T follicular helper cell (primary cell): Measurements from ENCODE around the gene IGDCC3.

ENCODE experiments used
- DNase-seq: peaks from one replicate; pipeline ENCODE4 v3.0.0-alpha.2; 2020; ENCODE audit warnings: low read depth
- total RNA-seq, 2 experiments: gene quantifications; one replicate each; lab custom pipeline; 2026; lab: John Stamatoyannopoulos, UW

The IGDCC3 gene
- total RNA-seq: 0 reads per million in 2 experiments

DNA sequence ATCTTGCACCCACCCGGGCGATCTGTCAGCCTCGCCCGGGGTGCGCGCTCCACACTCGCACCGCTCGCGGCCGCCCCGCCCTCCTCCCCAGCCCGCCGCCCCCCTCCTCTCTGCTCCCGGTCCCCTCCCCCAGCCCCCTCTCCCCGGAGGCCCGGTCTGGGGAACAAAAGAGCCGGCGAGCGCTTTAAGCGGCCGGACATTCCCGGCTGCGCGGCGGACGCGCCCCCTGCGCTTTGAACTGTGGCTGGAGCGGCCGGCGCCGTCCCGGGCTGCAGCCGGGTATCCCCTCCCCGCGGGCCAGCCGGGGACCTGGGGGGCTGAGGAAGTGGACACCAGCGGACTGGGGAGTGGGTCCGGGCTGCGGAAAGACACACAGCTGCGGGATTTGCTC, at the start of gene IGDCC3:
Gene IGDCC3, minus strand, starts transcription at position 27 of the 391 bp plus-strand sequence. CDS start 214 bp downstream, outside the sequence.
- no peak for DNase-seq

DNA sequence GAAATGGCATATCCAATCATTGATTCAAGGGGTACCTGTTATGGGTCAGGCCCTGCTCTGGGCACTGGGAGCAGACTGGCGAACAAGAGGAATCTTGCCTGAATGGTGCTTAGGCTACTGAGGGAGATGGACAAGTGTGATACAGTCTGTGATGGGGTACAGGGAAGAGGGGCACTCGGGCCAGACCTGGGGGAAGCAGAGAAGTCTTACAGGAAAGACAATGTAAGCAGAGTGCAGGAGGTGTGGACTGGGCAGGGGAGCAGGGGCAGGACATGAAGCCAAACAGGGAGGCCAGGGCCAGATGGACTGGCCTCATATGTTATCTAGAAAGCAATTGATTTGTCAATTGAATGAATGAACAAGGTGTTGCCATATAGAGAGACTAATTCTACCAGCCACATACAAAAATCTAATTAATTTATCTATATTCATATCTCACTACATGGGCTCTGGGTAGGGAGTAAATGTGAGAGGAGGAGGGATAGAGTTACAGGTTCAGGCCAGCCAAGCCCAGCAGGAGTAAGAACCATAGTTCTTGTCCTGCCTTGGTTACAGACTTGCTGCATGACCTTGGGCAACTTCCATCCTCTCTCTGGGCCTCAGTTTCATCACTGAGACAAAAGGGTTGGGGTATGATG, 48.5 kb upstream of the IGDCC3 start:
- no peak for DNase-seq

DNA sequence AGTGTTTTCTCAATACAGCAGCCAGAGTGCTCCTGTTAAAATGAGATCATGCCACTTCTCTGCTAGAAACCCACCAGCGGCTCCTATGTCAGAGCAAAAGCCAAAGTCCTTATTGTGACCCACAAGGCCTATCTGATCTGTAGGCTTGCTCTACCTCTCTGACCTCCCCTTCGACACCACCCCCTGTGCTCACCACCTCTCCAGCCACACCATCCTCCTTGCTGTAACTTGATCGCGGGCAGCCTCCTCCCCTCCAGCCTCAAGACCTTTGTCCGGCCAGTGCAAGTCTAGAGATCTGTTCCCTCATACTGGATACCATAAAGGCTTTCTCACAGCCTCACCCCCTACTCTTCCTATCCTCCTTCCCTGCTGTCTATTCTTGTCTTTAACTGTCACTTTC, 46.9 kb upstream of the IGDCC3 start:
- DNase-seq: no peak

DNA sequence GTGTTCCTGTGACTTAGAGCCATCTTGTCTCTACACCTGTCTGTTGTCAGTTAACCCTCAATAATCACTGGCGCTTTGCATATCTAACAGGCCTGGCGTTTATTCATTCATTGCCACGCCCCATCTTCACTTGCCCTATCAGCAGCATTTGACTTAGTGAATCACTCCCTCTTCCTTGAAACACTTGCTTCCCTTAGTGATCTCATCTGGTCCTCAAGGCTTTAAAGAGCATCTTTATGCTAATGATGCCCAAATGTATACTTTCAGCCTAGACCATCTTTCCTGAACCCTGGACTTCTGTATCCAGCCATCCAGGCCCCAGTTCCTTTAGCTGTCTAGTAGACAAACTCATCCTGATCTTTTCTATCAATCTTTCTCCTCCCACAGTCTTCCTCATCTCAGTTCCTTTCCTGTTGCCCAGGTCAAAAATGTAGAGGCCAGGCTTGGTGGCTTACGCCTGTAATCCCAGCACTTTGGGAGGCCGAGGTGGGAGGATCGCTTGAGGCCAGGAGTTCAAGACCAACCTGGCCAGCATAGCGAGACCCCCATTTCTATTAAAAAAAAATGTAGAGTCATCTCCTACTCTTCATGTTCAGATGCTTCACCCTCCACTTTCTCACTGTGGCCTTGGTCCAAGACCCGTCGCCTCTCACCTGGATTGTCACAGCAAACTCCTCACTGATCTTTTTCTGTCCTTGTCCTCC, 46.3 kb upstream of the IGDCC3 start:
- no peak for DNase-seq

DNA sequence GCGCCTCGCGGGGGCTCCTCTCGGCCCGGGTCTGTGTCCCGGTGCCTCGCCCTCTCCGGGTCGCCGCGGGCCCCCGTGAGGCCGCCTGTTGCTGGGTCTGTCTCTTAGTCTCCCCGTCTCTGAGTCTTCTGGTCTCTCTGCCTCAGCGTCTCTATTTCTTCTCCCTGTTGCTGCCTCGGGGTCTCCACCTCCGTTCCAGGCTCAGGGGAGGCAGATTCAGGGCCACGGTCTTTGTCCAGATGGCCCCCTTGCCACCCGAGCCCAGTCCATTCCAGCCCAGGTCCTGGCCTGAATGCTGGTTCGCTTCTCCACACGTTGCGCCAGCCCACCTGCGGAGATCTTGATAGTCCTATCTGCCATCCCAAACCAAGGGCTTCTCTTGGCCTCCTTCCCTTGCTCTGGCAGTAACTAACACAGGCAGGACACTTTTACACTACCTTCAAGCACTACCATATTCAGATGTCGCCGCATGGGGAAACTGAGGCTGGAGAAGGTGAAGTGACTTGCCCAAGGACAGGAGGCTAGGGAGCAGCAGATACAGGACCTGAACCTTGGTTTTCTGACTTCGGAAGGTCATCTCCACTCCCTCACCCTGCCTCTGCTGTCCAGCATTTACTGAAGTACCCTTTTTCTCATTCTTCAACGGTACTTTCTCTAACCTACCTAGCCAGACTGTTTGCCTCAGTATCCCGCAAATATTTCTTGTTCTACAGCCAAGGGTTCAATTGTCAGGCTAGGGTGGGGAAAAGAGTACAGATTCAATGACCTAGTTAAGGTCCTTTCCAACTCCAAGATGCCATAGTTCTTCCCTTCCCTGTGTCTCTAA, 45.6 kb upstream of the IGDCC3 start:
- DNase-seq: no peak

DNA sequence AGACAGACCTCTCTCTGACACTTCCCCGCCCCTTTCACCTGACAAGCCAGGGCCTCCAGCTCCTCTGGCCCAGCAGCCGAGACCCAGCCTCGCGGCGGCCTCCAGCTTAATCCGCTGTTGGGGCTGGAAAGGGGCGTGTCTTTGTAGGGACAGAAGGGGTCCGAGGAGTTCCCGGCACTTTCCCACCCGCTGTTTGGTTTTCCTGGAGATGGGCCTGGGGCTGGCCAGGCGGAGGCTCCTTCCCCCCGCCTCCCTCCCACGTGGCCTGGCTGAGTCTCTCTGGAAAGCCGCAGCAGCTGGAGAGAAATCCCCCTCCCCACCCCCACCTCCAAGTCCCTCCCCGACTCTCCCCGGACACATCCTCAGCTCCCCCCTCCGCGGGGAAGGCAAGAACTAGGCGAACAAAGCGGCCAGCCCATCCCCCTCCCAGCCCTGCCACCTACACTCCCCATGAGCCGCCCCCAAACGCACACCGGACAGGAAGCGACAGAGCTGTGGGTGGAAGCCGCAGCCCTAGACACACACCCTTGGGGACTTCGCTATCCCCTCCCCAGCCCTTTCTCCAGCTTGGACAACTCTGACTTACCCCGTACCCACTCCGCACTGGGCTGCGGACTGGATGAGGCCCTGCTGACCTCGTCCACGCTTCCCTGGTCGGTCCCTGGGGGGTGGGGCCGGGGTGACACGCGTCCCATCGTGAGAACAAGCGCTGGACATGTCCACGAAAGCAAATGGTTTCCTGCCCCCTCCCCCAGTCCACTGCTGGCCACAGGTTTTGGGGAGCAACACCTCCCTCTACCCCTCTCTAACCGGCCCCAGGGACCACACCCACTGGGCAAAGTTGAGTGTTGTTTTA, 43.8 kb upstream of the IGDCC3 start:
- DNase-seq: no peak

DNA sequence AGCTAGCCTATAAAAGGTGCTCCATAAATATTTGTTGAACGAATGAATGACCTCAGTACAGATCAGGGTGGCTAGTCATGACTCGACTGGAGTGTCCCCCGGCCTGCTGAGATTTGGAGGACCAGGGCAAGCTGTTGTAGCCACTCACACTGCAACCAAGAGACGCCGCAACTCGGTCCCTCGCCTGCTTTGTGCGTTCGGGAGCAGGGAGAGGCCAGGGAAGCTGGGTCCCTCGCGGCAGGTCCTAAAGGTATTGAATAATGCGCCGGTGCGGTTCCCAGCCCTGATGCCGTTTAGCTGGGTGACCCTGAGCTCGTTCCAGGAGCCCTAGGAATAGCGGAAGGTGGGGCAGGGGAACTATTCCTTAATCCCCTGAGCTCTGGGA, 43.2 kb upstream of the IGDCC3 start:
- DNase-seq: no peak

DNA sequence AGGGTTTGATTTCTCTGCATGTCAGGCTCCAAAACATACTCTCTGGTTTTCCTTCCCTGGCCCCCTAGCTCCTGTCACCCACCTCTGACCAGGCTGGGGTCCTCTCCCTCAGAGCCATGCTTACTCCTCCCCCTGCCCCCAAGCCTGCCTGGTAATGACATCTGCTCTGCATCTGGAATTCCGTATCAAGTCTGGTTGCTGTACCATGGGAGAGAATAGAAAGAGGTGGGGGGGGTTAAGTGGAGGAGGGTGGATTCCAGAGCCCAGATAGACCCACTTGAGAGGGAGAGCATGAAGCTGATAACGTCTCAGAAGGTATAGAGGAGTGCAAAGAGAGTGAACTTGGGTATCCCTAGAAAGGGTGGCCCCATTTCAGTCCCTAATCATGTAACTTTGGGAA, 40.8 kb upstream of the IGDCC3 start:
- DNase-seq: no peak

DNA sequence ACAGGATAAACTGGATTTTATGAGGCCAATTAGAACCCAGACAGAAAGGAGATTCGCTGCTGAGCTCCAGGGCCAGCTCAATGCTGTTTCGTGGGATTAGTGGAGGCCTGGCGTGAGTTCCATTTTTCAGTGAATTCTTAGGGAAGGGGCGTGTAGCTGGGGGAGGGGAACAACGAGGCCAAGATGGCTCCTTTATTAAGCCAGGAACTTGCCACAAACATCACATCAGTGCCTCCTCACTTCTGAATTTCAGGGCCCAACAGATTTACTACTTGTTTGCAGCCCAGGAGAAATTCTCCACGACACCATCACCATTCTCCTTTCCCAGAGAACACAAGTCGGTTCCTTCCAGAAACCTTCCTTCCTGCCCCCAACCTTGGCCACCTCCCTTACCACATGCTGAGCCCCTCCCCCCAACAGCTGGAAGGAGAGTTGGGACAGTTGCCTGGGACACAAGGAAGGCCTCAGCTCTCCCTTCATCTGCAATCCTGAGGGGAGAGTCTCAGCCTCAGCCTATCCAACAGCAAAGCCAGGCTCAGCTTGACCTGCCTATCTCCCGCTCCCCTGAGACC, 39.1 kb upstream of the IGDCC3 start:
- no peak for DNase-seq

DNA sequence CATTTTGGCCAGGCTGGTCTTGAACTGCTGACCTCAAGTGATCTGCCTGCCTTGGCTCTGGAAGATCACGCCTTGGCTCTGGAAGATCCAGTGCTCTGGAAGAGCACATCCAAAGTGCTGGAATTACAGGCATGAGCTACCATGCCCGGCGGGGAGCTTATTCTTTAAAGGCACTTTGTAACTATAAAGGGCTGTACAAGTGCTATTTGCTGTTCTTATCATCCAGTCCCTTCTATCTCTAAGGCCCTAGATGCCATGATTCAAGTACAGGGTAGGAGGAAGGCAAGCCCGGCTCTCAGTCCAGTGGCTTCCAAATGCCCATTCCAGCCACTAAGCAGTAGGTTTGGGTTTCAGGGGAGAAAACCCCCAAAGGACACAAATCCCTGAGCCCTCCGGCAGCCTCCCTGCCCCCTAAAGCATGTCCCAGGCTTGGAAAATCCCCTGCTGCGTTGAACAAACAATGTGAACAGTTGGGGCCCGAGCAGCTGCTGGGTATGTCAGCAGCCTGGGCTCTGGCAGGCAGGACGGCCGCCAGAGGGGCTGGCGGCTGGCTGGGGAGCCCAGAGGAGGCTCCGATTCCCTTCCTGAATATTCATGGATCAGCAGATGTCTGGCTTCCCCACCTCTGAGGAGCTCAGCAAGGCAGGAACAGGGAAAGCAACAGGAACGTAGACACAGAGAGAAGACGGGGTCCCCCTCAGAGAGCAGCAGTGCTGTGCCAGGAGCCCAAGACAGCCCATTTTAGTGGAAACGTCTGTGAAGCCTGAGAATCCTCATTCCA, 37.2 kb upstream of the IGDCC3 start:
- DNase-seq: no peak

DNA sequence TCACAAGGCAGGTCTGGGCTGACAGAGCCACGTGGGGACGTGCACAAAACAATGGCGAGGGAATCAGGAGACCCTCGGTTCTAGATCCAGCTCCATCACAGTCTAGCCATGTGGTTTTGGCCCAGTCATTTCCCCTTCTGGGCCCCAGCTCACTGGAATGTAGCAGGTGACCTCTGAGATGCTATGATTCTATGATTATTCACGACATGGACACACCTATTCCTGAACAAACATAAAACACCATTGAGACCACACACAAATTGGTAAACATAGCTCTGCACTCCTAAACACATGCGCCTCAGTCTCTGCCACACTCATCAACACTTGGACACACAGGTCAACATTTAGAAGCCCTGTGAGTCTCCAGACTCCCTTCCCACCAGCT, 36.0 kb upstream of the IGDCC3 start:
- DNase-seq: no peak

DNA sequence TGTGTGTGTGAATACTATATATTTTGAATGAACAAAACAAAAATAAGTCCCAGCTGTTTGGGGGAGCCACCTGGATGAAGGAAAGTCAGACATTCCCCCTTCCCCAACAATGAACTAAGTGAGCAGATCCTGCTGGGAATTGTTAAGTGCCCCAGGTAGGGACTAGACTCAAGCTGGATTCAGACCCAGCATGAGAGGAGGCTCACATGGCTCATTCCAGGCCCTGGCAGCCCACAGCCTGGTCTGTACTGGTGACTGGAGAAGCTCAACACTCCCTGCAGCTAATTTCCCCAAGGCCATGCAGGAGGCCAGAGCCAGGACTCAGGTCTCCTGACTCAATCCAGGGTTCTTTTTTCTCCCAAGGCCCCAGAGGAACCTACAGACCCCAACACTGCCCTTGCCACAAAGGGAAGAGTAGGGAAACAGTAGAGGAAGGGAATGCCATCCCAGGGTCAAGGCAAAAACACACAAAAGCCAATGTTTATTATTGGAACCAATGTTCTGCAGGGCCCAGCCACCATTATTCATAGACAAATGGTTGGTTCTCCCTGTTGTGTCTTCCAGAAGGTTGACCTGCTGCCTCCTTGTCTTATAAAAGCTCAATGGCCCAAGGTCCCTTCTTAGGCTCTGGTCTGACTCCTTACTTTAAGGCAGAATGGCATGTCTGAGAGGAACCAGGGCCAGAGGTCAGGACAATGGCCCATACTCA, 35.4 kb upstream of the IGDCC3 start:
- DNase-seq: no peak

DNA sequence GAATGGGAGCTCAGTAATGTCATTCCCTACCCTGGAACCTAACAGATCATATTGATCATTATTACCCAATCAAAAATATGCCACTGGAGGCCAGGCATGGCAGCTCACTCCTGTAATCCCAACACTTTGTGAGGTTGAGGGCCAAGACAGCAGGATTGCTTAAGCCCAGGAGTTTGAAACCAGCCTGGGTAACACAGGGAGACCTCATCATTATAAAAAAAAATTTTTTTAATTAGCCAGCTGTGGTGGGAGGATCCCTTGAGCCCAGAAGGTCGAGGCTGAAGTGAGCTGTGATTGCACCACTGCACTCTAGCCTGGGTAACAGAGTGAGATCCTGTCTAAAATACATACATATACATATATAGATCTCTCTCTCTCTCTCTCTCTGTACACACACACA, 34.8 kb upstream of the IGDCC3 start:
- DNase-seq: no peak

DNA sequence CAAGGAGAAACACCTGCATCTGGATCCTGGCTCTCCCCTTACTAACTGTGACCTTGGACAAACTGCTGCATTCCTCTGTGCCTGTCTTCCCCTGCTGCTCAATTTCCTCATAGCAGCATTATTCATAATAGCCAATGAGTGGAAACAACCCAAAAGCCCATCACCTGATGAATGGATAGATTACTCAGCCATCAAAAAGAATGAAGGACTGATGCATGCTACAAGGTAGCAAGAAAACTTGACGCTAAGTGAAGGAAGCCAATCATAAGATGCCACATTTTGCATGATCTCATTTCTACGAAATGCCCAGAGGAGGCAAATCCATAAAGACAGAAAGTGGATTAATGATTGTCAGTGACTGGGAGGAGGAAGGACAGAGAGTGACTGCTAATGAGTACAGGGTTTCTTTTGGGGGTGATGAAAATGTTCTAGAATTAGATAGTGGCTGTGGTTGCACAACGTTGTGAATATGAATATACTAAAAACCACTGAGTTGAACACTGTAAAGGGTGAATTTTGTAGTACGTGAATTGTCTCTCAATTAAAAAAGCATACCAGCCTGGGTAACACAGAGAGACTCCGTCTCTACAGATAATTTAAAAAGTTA, 33.8 kb upstream of the IGDCC3 start:
- DNase-seq: no peak

DNA sequence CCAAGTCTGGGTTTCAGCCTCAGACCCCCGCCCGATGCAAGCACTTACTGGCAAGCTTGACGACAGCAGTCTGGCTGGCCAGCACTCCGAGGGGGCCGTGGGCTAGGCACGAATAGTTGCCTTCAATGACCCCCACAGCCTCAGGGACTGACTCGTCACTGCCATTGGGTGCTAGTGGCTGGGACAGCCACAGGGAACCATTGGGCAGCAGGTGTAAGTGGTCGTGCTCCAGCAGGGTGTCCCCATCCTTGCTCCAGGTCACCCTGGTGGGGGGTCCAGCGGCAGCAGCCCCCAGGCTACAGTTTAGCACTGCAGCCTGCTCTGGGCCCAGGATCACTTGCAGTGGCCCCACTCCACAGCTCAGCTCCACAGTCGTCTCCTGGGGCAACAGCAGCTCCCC, 33.2 kb upstream of the IGDCC3 start:
- no peak for DNase-seq

DNA sequence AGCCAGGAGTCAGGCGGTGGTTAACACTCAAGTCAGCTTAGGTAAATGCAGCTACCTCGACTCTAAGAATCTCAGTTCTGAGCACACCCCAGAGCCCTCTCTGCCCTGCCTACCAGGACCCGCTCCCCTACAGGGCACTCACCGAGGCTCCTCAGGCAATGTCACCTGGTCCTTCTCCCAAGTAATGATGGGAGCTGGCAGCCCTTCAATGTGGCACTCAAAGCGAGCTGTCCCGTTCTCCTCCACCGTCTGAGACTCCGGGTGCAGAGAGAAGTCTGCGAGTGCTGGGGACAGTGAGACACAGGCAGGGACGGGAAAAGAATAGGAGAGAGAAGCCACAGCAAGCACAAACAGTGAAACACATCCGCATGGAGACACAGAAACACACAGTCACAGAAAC, 32.2 kb upstream of the IGDCC3 start:
- DNase-seq: no peak

DNA sequence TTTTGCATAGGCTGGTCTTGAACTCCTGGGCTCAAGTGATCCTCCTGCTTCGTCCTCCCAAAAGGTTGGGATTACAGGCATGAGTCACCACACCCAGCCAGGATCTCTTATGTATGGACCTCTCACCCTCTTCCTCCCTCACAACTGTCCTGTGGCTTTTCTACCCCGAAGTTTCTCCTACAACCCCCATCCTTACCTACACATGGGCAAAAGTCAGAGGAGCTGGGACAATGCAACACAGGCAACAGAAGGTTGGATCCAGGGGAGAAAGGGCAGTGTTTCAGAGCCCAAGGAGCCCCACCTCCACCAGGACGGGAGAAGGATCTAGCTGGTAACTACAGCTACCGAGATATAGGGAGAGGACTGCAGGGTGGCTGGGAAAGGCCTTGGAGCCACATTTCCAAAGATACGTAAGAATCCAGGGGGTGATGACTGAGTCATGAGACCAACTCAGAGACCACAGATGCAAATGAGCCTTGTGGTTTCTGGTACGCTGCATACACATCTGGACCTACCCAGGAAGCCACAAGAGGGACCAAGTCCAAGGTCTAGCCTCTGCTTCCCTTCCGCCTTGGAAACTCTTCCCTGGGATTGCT, 31.3 kb upstream of the IGDCC3 start:
- no peak for DNase-seq

DNA sequence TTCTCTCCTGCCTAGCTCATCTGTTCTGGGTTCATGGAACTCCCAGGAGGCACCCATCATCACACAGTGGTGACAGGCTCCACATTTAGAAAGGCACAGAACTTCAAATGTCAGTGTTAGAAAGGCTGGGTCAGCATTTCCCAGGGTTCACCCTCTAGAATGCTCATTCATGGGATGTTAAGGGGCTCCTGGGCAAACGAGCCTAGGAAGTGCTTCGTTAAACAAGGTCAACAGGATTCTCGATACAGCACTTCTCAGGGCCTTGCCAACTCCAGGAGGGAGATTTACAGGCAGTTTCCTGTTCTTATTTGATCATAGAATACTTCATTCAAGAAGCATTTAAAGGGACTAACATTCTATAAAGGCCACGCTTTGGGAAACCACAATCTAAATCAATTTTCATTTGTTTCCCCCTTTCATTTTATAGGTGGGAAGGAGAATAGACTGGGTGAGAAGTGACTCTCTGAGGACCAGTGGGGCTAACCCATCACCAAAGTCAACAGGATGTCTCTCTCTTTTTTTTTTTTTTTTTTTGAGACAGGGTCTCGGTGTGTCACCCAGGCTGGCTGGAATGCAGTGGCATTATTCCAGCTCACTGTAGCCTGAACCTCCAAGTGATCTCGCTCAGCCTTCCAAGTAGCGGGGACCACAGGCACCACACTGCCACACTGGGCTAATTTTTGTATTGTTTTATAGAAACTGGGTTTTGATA, 30.7 kb upstream of the IGDCC3 start:
- no peak for DNase-seq
